ENCODE results near the gene PCDH18. TPM values are rescaled to one million over a fixed set of nuclear protein-coding genes. Genes with fewer than 3 reads are reported as not detected.

Gene PCDH18
- total and polyA plus RNA-seq, 2 of the 13 experiments (the other 11 are each of a cell fraction or from before 2014, with no cell fraction given): not detected

GRCh38 chr4:137558951-137559350 lies 26.7 kb upstream of the PCDH18 start:
- no peak for TF ChIP-seq SOX13 (IDR thresholded peaks at IDR 0.05)
- no peak for TF ChIP-seq SOX13 (CRISPR knock-in tag; conservative IDR thresholded peaks at IDR 0.05 in 1 of 2, IDR thresholded peaks at IDR 0.05 in 1 of 2)
- TF ChIP-seq ZSCAN20 (CRISPR knock-in tag; IDR thresholded peaks at IDR 0.05; ENCODE audit: borderline replicate concordance): no peak
- TF ChIP-seq ZNF468 (CRISPR knock-in tag; IDR thresholded peaks at IDR 0.05): no peak
- TF ChIP-seq SYNCRIP (IDR thresholded peaks at IDR 0.05; ENCODE audit: insufficient read depth, low read depth, low read length): no peak
- no peak for TF ChIP-seq ZMYM2 (CRISPR knock-in tag; IDR thresholded peaks at IDR 0.05)
- TF ChIP-seq BHLHE40 (IDR thresholded peaks at IDR 0.05; ENCODE audit: low read length): no peak
- TF ChIP-seq ASH2L (IDR thresholded peaks at IDR 0.05; ENCODE audit: insufficient read length, low read depth, low read length): no peak
- no peak for TF ChIP-seq TRIM24 (CRISPR knock-in tag; IDR thresholded peaks at IDR 0.05)
- no peak for TF ChIP-seq ZNF460 (CRISPR knock-in tag; IDR thresholded peaks at IDR 0.05; ENCODE audit: borderline replicate concordance)
- no peak for TF ChIP-seq MXD1 (CRISPR knock-in tag; IDR thresholded peaks at IDR 0.05)
- TF ChIP-seq ZBTB4 (CRISPR knock-in tag; IDR thresholded peaks at IDR 0.05; ENCODE audit: borderline replicate concordance): no peak
- TF ChIP-seq ZNF850 (CRISPR knock-in tag; conservative IDR thresholded peaks at IDR 0.05): no peak
- no peak for TF ChIP-seq MIER3 (CRISPR knock-in tag; IDR thresholded peaks at IDR 0.05; ENCODE audit: borderline replicate concordance)
- no peak for TF ChIP-seq BCL3 (CRISPR knock-in tag; IDR thresholded peaks at IDR 0.05)
- TF ChIP-seq GMEB1 (CRISPR knock-in tag; IDR thresholded peaks at IDR 0.05; ENCODE audit: borderline replicate concordance): no peak
- TF ChIP-seq HHEX (CRISPR knock-in tag; IDR thresholded peaks at IDR 0.05): no peak
- no peak for TF ChIP-seq EHMT2 (IDR thresholded peaks at IDR 0.05; ENCODE audit: borderline replicate concordance, low read depth, low read length)
- Histone ChIP-seq H3K9me3 (ENCODE audit: low read length) (no peaks in the 10 kb centered on the region), H3K27me3 (ENCODE audit: control insufficient read depth in 1 of 2, insufficient read depth in 2 of 2, low read length in 2 of 2) (no peaks in the 10 kb centered on the region), H3K4me1 (ENCODE audit: insufficient read depth, low read length) (no peaks in the 10 kb centered on the region), H3K79me2 (ENCODE audit: insufficient read depth, low read length) (no peaks in the 10 kb centered on the region), H3K4me3 (replicated peaks in 1 of 3; ENCODE audit: insufficient read depth in 1 of 3, low read depth in 2 of 3, low read length in 3 of 3) (no peak overlapping the region), H4K20me1 (ENCODE audit: insufficient read depth, low read length) (no peaks in the 10 kb centered on the region), H3K9ac (ENCODE audit: insufficient read depth, low read depth, low read length) (no peak overlapping the region), H3K4me2 (ENCODE audit: low read depth, low read length) (no peak overlapping the region), H3K36me3 (replicated peaks in 1 of 2; ENCODE audit: control insufficient read depth in 1 of 2, insufficient read depth in 2 of 2, low read length in 2 of 2) (no peaks in the 10 kb centered on the region), H2AFZ (ENCODE audit: low read length) (no peak overlapping the region), H3K27ac (ENCODE audit: extremely low read length, insufficient read depth, low read length) (no peak overlapping the region)
- no TSS peak for BruUV-seq (replicated peaks)
- CTCF ChIA-PET (ENCODE audit: low intra/inter-chr PET ratio, low total read pairs): no interaction called here
- in situ Hi-C loops (cut with HindIII; ENCODE audit: extremely low pct_ligation_motif_present, low pct_unique_long_range_greater_than_20kb): no loop called here
- intact Hi-C loops (cut with micrococcal nuclease; ENCODE audit: unreplicated experiment): no loop called here
- FAIRE-seq (no peak), ATAC-seq (no peak), DNase-seq (ENCODE audit: low spot score) (no peak)
- POLR2A ChIA-PET: no interaction called here
- 0% methylated on average over 2 of the region's 2 CpGs for WGBS (ENCODE audit: low lambda C conversion rate)
